Keratinocyte (primary cell): ENCODE results near the gene KRTAP12-1. TPM values are rescaled to one million over a fixed set of nuclear protein-coding genes. Genes with fewer than 3 reads are reported as not detected.

Experiments used
- DNase-seq: peaks from one replicate; pipeline ENCODE4 v3.0.0-alpha.2; 2011; ENCODE audit warnings: low read depth, missing footprints, low spot score
- FAIRE-seq: peaks from 2 replicates; lab custom pipeline; 2011; peaks lifted over from hg19 to GRCh38; lab: Jason Lieb, UNC
- H2AFZ ChIP-seq: 2 replicates; pipeline ENCODE4 v1.6.0; 2012; ENCODE audit warnings: low read length, control low read depth, inconsistent platforms; ENCODE audit not compliant: control insufficient read depth
- H3K27ac ChIP-seq: 2 replicates; pipeline ENCODE4 v1.5.1; 2011; ENCODE audit warnings: low read length; ENCODE audit not compliant: control insufficient read depth, insufficient read depth
- H3K27me3 ChIP-seq: 3 replicates; pipeline ENCODE4 v1.6.0; 2011; ENCODE audit warnings: low read length; ENCODE audit not compliant: control insufficient read depth, insufficient read depth; ENCODE audit errors: extremely low read depth
- H3K36me3 ChIP-seq, 2 experiments: 2 replicates in 1 of 2; 3 replicates in 1 of 2; pipeline ENCODE4 v1.5.1; 2011; ENCODE audit warnings: low read length in 2 of 2, mild to moderate bottlenecking in 1 of 2; ENCODE audit not compliant: control insufficient read depth in 2 of 2, insufficient read depth in 2 of 2; ENCODE audit errors: extremely low read depth in 1 of 2
- H3K4me1 ChIP-seq: 3 replicates; pipeline ENCODE4 v1.5.1; 2011; ENCODE audit warnings: low read length; ENCODE audit not compliant: control insufficient read depth, insufficient read depth; ENCODE audit errors: extremely low read depth
- H3K4me2 ChIP-seq: 3 replicates; pipeline ENCODE4 v1.6.0; 2011; ENCODE audit warnings: low read depth, low read length; ENCODE audit not compliant: control insufficient read depth, insufficient read depth; ENCODE audit errors: extremely low read depth
- H3K4me3 ChIP-seq, 3 experiments: fragments of 200-600 bp in 1 of 3; sonication (generic) in 1 of 3; 2 replicates in 2 of 3; 3 replicates in 1 of 3; pipeline ENCODE4 v1.5.1; 2011 to 2016; ENCODE audit warnings: low read length in 3 of 3, mild to moderate bottlenecking in 3 of 3, control low read depth in 2 of 3, inconsistent platforms in 1 of 3, low read depth in 1 of 3, mixed read lengths in 1 of 3, mixed run types in 1 of 3, moderate library complexity in 1 of 3; ENCODE audit not compliant: control insufficient read depth in 2 of 3, insufficient read depth in 2 of 3; ENCODE audit errors: extremely low read depth in 1 of 3
- H3K79me2 ChIP-seq: 2 replicates; pipeline ENCODE4 v1.6.0; 2012; ENCODE audit warnings: low read length; ENCODE audit not compliant: control insufficient read depth, insufficient read depth
- H3K9ac ChIP-seq: 3 replicates; pipeline ENCODE4 v1.6.0; 2011; ENCODE audit warnings: low read length; ENCODE audit not compliant: control insufficient read depth, insufficient read depth; ENCODE audit errors: extremely low read depth
- H3K9me1 ChIP-seq: 3 replicates; pipeline ENCODE4 v1.6.0; 2011; ENCODE audit warnings: low read length; ENCODE audit not compliant: control insufficient read depth, insufficient read depth; ENCODE audit errors: extremely low read depth
- H3K9me3 ChIP-seq: 2 replicates; pipeline ENCODE4 v1.5.1; 2012; ENCODE audit warnings: low read depth, low read length; ENCODE audit not compliant: control insufficient read depth
- H4K20me1 ChIP-seq: 3 replicates; pipeline ENCODE4 v1.6.0; 2011; ENCODE audit warnings: low read length; ENCODE audit not compliant: control insufficient read depth, insufficient read depth; ENCODE audit errors: extremely low read depth
- CTCF ChIP-seq, 3 experiments: IDR thresholded peaks in 1 of 3; conservative IDR thresholded peaks in 1 of 3; optimal IDR thresholded peaks in 1 of 3; 2 replicates in 2 of 3; 3 replicates in 1 of 3; pipeline versions ENCODE3 to v1.5.1; 2011; ENCODE audit warnings: low read length in 3 of 3, mild to moderate bottlenecking in 3 of 3, moderate library complexity in 2 of 3, control low read depth in 1 of 3, inconsistent platforms in 1 of 3; ENCODE audit not compliant: insufficient read depth in 2 of 3; ENCODE audit errors: extremely low read depth in 1 of 3
- EZH2 ChIP-seq: IDR thresholded peaks from one replicate; pipeline ENCODE4 v1.6.1; 2012; ENCODE audit warnings: inconsistent platforms, mild to moderate bottlenecking, low read length, moderate library complexity
- dilution Hi-C: fragments of 300-500 bp; cut with MboI; formaldehyde crosslinking; loops from one replicate; pipeline ENCODE4 v1.7.0; 2020; ENCODE audit warnings: low sequenced_read_pairs; ENCODE audit not compliant: extremely low pct_ligation_motif_present
- polyA plus RNA-seq, 5 experiments: library from polyadenylated mRNA; depleted of rRNA in 3 of 5; stranded (reverse) in 3 of 5; stranded (forward) in 1 of 5; unstranded in 1 of 5; fragments of >200 nt; gene quantifications; 1 replicate in 1 of 5; 2 replicates in 3 of 5; 3 replicates in 1 of 5; pipeline versions ENCODE4 v1.2.1 to v1.2.3, GENCODE V29; 2011 to 2012; ENCODE audit warnings: missing spikeins in 2 of 5, low read depth in 1 of 5, low replicate concordance in 1 of 5

Gene KRTAP12-1
- polyA plus RNA-seq, 1 donor (not counting 4 experiments of a cell fraction or from before 2014, with no cell fraction given) = not detected

GRCh38 chr21:44730028-44730395 lies 48.0 kb upstream of the KRTAP12-1 start:
- H3K4me1 ChIP-seq = no peaks in the 10 kb centered on the region
- dilution Hi-C loops = loop anchor here (25.0 kb wide), 1 partner anchor 243 kb away; no protein-coding TSS in a partner anchor
- no peak overlapping the region for H3K4me3 ChIP-seq
- H3K36me3 ChIP-seq = no peaks in the 10 kb centered on the region
- peaks cover 9% of the 10 kb centered on the region for H3K27me3 ChIP-seq
- H3K9me3 ChIP-seq = no peaks in the 10 kb centered on the region
- H2AFZ ChIP-seq = no peak overlapping the region
- no peak for FAIRE-seq
- no peak for TF ChIP-seq CTCF (optimal IDR thresholded peaks at IDR 0.05 in 1 of 3, IDR thresholded peaks at IDR 0.05 in 1 of 3, conservative IDR thresholded peaks at IDR 0.05 in 1 of 3; ENCODE audit: extremely low read depth in 1 of 3, insufficient read depth in 2 of 3, low read length in 3 of 3)
- TF ChIP-seq EZH2 = no peak
- DNase-seq = no peak
- H3K27ac ChIP-seq = no peak overlapping the region
- H3K4me2 ChIP-seq = no peak overlapping the region
- H3K9ac ChIP-seq = no peak overlapping the region
- no peaks in the 10 kb centered on the region for H3K9me1 ChIP-seq
- no peaks in the 10 kb centered on the region for H3K79me2 ChIP-seq
- H4K20me1 ChIP-seq = no peaks in the 10 kb centered on the region

GRCh38 chr21:44729336-44730027 lies 47.5 kb upstream of the KRTAP12-1 start:
- TF ChIP-seq CTCF (optimal IDR thresholded peaks at IDR 0.05 in 1 of 3, IDR thresholded peaks at IDR 0.05 in 1 of 3, conservative IDR thresholded peaks at IDR 0.05 in 1 of 3; ENCODE audit: extremely low read depth in 1 of 3, insufficient read depth in 2 of 3, low read length in 3 of 3) = no peak
- TF ChIP-seq EZH2 = no peak

More at GRCh38 chr21:44729336-44730027, 47.5 kb upstream of the KRTAP12-1 start:
- no peaks in the 10 kb centered on the region for H3K9me3 ChIP-seq
- no peak overlapping the region for H3K9ac ChIP-seq
- H3K79me2 ChIP-seq = no peaks in the 10 kb centered on the region
- FAIRE-seq = no peak
- DNase-seq = no peak
- H3K36me3 ChIP-seq = no peaks in the 10 kb centered on the region
- H3K27ac ChIP-seq = no peak overlapping the region
- no peak overlapping the region for H3K4me2 ChIP-seq
- peaks cover 9% of the 10 kb centered on the region for H3K27me3 ChIP-seq
- H3K4me3 ChIP-seq = no peak overlapping the region
- H3K9me1 ChIP-seq = no peaks in the 10 kb centered on the region
- no peak overlapping the region for H2AFZ ChIP-seq
- dilution Hi-C loops = loop anchor here (25.0 kb wide), 1 partner anchor 242 kb away; no protein-coding TSS in a partner anchor
- H4K20me1 ChIP-seq = no peaks in the 10 kb centered on the region
- H3K4me1 ChIP-seq = no peaks in the 10 kb centered on the region
